NT2/D1 (cell line): ENCODE data around the gene TUBGCP6.

Experiments used
- SUZ12 ChIP-seq: IDR thresholded peaks from 2 replicates; pipeline ENCODE4 v1.6.1; 2011; ENCODE audit not compliant: insufficient read length, insufficient read depth; ENCODE audit errors: extremely low read depth
- YY1 ChIP-seq: IDR thresholded peaks from 2 replicates; pipeline ENCODE4 v1.6.1; 2011; ENCODE audit not compliant: insufficient read length, insufficient read depth
- ZNF274 ChIP-seq: IDR thresholded peaks from 2 replicates; pipeline ENCODE4 v1.6.1; 2011; ENCODE audit warnings: mild to moderate bottlenecking, low read depth, low read length

- TF ChIP-seq YY1 (no peak), ZNF274 (no peak), SUZ12 (no peak)
Measured at GRCh38 chr22:50218996-50219727, 25.7 kb downstream of the TUBGCP6 start.
